Cerebellar cortex (tissue), 1 donor: ENCODE data around the gene LTBP3.
A peak's percentile ranks its signal among the peaks of the same experiment; 100 is the strongest.
"Not testable (repeated sequence)": the region's sequence is repeated elsewhere in the genome, so short reads cannot be mapped to it uniquely, and the experiment has no call there.

Experiments
- DNase-seq: peaks from one replicate; pipeline ENCODE4 v3.0.0-alpha.2; 2015; ENCODE audit warnings: low spot score

The LTBP3 gene

GRCh38 chr11:65571420-65571819 lies 13.3 kb upstream of the LTBP3 start:
- DNase-seq: no peak

GRCh38 chr11:65569973-65570918 lies 12.1 kb upstream of the LTBP3 start, which contains the start of gene ZNRD2:
ZNRD2 (plus strand) TSS chr11:65570477; CDS start chr11:65570492, 15 bp downstream.
- peak; percentile 98 for DNase-seq

GRCh38 chr11:65569164-65569972 lies 11.2 kb upstream of the LTBP3 start:
- no peak for DNase-seq

GRCh38 chr11:65565624-65566453 lies 7.7 kb upstream of the LTBP3 start:
- no peak for DNase-seq

- not testable (repeated sequence) for DNase-seq
Observed at GRCh38 chr11:65564879-65565559, 6.9 kb upstream of the LTBP3 start.

- DNase-seq: no peak
Observed at GRCh38 chr11:65563601-65564000, 5.4 kb upstream of the LTBP3 start.

- DNase-seq: no peak
Observed at GRCh38 chr11:65562788-65563187, 4.6 kb upstream of the LTBP3 start.

- DNase-seq: no peak
Observed at GRCh38 chr11:65562020-65562419, 3.9 kb upstream of the LTBP3 start.

GRCh38 chr11:65560555-65561418 lies 2.6 kb upstream of the LTBP3 start:
- DNase-seq: peak; percentile 66

GRCh38 chr11:65559951-65560537 lies 1.9 kb upstream of the LTBP3 start:
- DNase-seq: peak; percentile 78

GRCh38 chr11:65559535-65559934 lies 1.4 kb upstream of the LTBP3 start:
- DNase-seq: no peak

- peak; percentile 56 for DNase-seq
Observed at GRCh38 chr11:65558930-65559509, 861 bp upstream of the LTBP3 start.

- no peak for DNase-seq
Observed at GRCh38 chr11:65557280-65558001, 718 bp downstream of the LTBP3 start.

GRCh38 chr11:65556470-65557279 lies 1.5 kb downstream of the LTBP3 start:
- DNase-seq: peak; percentile 50

- DNase-seq: no peak
Observed at GRCh38 chr11:65555693-65556231, 2.4 kb downstream of the LTBP3 start.

GRCh38 chr11:65554842-65555430 lies 3.2 kb downstream of the LTBP3 start:
- DNase-seq: no peak
